CD4-positive, alpha-beta T cell (primary cell): ENCODE data around the gene TMEM127. TPM values are rescaled to one million over a fixed set of nuclear protein-coding genes. Genes with fewer than 3 reads are reported as not detected.

Experiments used
- ATAC-seq: fragments of 200-7000 bp; cut with Tn5 transposase; one replicate; pipeline ENCODE4 v1.10.0; 2022; ENCODE audit warnings: mild to moderate bottlenecking; ENCODE audit not compliant: poor library complexity
- CTCF ChIA-PET: fragments of 350-600 bp; sonication (Branson Sonifier 250); formaldehyde crosslinking; loops from one replicate; lab custom pipeline; 2021; ENCODE audit warnings: antibody characterized with exemption, inconsistent platforms; lab: Charles Lee
- POLR2A ChIA-PET: fragments of 350-600 bp; sonication (Branson Sonifier 250); formaldehyde crosslinking; loops from one replicate; lab custom pipeline; 2021; ENCODE audit warnings: antibody characterized with exemption, inconsistent platforms; lab: Charles Lee
- DNase-seq, 14 experiments: peaks; one replicate each; pipeline ENCODE4 v3.0.0-alpha.2; 2013 to 2020; ENCODE audit warnings: mixed read lengths in 2 of 14
- H3K27ac ChIP-seq, 2 donors: one replicate each; pipeline versions ENCODE4 v1.5.1 to v1.7.0; 2013; ENCODE audit warnings: low read length in 2 of 2, low read depth in 1 of 2, mild to moderate bottlenecking in 1 of 2
- H3K27me3 ChIP-seq, 2 experiments: 1 replicate in 1 of 2; 2 replicates in 1 of 2; pipeline versions ENCODE4 v1.6.1 to v1.7.0; 2013; ENCODE audit warnings: low read length in 2 of 2, control low read depth in 1 of 2, mild to moderate bottlenecking in 1 of 2, moderate library complexity in 1 of 2; ENCODE audit not compliant: insufficient read depth in 2 of 2, control insufficient read depth in 1 of 2
- H3K36me3 ChIP-seq: one replicate; pipeline ENCODE4 v1.6.1; 2013; ENCODE audit warnings: low read length, control low read depth; ENCODE audit not compliant: insufficient read depth
- H3K4me1 ChIP-seq: one replicate; pipeline ENCODE4 v1.6.1; 2013; ENCODE audit warnings: low read length, control low read depth; ENCODE audit not compliant: insufficient read depth
- H3K4me3 ChIP-seq: one replicate; pipeline ENCODE4 v1.5.1; 2013; ENCODE audit warnings: mild to moderate bottlenecking, low read length, moderate library complexity
- H3K9me3 ChIP-seq, 2 experiments: 1 replicate in 1 of 2; 2 replicates in 1 of 2; pipeline versions ENCODE4 v1.6.1 to v1.7.0; 2013; ENCODE audit warnings: low read length in 2 of 2, mild to moderate bottlenecking in 2 of 2, control low read depth in 1 of 2, moderate library complexity in 1 of 2; ENCODE audit not compliant: control insufficient read depth in 1 of 2, insufficient read depth in 1 of 2
- H3K27ac Mint-ChIP-seq: one replicate; pipeline ENCODE4 v1.8.0; 2020; ENCODE audit warnings: mixed read lengths
- H3K27me3 Mint-ChIP-seq: one replicate; pipeline ENCODE4 v1.8.0; 2021; ENCODE audit warnings: mixed read lengths
- H3K36me3 Mint-ChIP-seq: one replicate; pipeline ENCODE4 v1.8.0; 2021; ENCODE audit warnings: low read depth, mixed read lengths
- H3K4me1 Mint-ChIP-seq: one replicate; pipeline ENCODE4 v1.8.0; 2021; ENCODE audit warnings: low read depth, mixed read lengths
- H3K4me3 Mint-ChIP-seq: one replicate; pipeline ENCODE4 v1.8.0; 2020; ENCODE audit warnings: mild to moderate bottlenecking, mixed read lengths
- H3K9me3 Mint-ChIP-seq: one replicate; pipeline ENCODE4 v1.8.0; 2020; ENCODE audit warnings: mixed read lengths
- CTCF ChIP-seq: fragments of 200-600 bp; IDR thresholded peaks from one replicate; pipeline ENCODE4 v1.8.0; 2022; ENCODE audit warnings: antibody characterized with exemption, mild to moderate bottlenecking
- intact Hi-C, 2 experiments: fragments of 100-400 bp; cut with DNase I in 1 of 2; cut with micrococcal nuclease in 1 of 2; formaldehyde crosslinking; loops; one replicate each; pipeline versions ENCODE4 v1.15.1 to v1.9.0; 2023 to 2025; cut with DNase I, micrococcal nuclease
- total RNA-seq, 174 experiments: library from RNA in 2 of 174; stranded (reverse) in 2 of 174; gene quantifications; one replicate each; pipeline ENCODE4 v1.2.3 and lab custom pipeline; 2021 to 2026

TMEM127 gene
- total RNA-seq, 2 experiments from 2014 or later = 34.2 to 36.0 TPM

- no peak for TF ChIP-seq CTCF
- ChIA-PET CTCF (no interaction called here), POLR2A (interaction anchor here (1.1 kb wide), 1 partner anchor 9 kb away, joined by 6 read pairs; no protein-coding TSS in a partner anchor)
- no peak for ATAC-seq
- intact Hi-C loops = no loop called here
- no peak overlapping the region for H3K4me3 Mint-ChIP-seq
- Histone ChIP-seq H3K27ac (no peak overlapping the region), H3K4me1 (no peaks in the 10 kb centered on the region), H3K4me3 (no peak overlapping the region), H3K36me3 (peaks cover 99% of the 10 kb centered on the region), H3K9me3 (no peaks in the 10 kb centered on the region), H3K27me3 (no peaks in the 10 kb centered on the region)
- H3K4me1 Mint-ChIP-seq = no peaks in the 10 kb centered on the region
- no peak overlapping the region for H3K27ac Mint-ChIP-seq
- H3K27me3 Mint-ChIP-seq = no peaks in the 10 kb centered on the region
- H3K36me3 Mint-ChIP-seq = peaks cover 100% of the 10 kb centered on the region
- no peaks in the 10 kb centered on the region for H3K9me3 Mint-ChIP-seq
- DNase-seq = no peak
Observed at GRCh38 chr2:96291751-96292150, 26.0 kb upstream of the TMEM127 start.

- Mint-ChIP-seq H3K4me1 (no peaks in the 10 kb centered on the region), H3K4me3 (no peak overlapping the region), H3K27ac (no peak overlapping the region), H3K36me3 (peaks cover 100% of the 10 kb centered on the region), H3K27me3 (no peaks in the 10 kb centered on the region), H3K9me3 (no peaks in the 10 kb centered on the region)
- Histone ChIP-seq H3K36me3 (peaks cover 99% of the 10 kb centered on the region), H3K4me1 (no peaks in the 10 kb centered on the region), H3K27ac (no peak overlapping the region), H3K4me3 (no peak overlapping the region), H3K9me3 (no peaks in the 10 kb centered on the region), H3K27me3 (no peaks in the 10 kb centered on the region)
- ChIA-PET POLR2A (no interaction called here), CTCF (no interaction called here)
- no peak for TF ChIP-seq CTCF
- DNase-seq (no peak), ATAC-seq (no peak)
- intact Hi-C loops = no loop called here
Observed at GRCh38 chr2:96287273-96287856, 21.6 kb upstream of the TMEM127 start.

- no peak for TF ChIP-seq CTCF
- H3K4me3 Mint-ChIP-seq = no peak overlapping the region
- Histone ChIP-seq H3K27ac (no peak overlapping the region), H3K9me3 (no peaks in the 10 kb centered on the region), H3K27me3 (no peaks in the 10 kb centered on the region), H3K4me1 (no peaks in the 10 kb centered on the region), H3K36me3 (peaks cover 76% of the 10 kb centered on the region), H3K4me3 (no peak overlapping the region)
- H3K36me3 Mint-ChIP-seq = peaks cover 93% of the 10 kb centered on the region
- no peak for DNase-seq
- intact Hi-C loops = no loop called here
- no peaks in the 10 kb centered on the region for H3K27me3 Mint-ChIP-seq
- CTCF ChIA-PET = no interaction called here
- ATAC-seq = no peak
- H3K4me1 Mint-ChIP-seq = no peaks in the 10 kb centered on the region
- H3K9me3 Mint-ChIP-seq = no peaks in the 10 kb centered on the region
- no peak overlapping the region for H3K27ac Mint-ChIP-seq
- POLR2A ChIA-PET = interaction anchor here (0.5 kb wide), 1 partner anchor 502 kb away, joined by 3 read pairs; no protein-coding TSS in a partner anchor
Observed at GRCh38 chr2:96276787-96277499, 11.1 kb upstream of the TMEM127 start.
